CD4-positive, alpha-beta T cell treated with Interferon gamma for 1 hour (primary cell): ENCODE data around the gene PLA2G7.
"Not testable (repeated sequence)": the region's sequence is repeated elsewhere in the genome, so short reads cannot be mapped to it uniquely, and the experiment has no call there.

Source experiments
- DNase-seq: peaks from one replicate; pipeline ENCODE4 v3.0.0-alpha.2; 2020

The PLA2G7 gene

GRCh38 chr6:46734867-46735719 lies at the start of gene PLA2G7:
Gene PLA2G7, minus strand, starts transcription at chr6:46735375. Its CDS starts 12,484 bp downstream, at chr6:46722891.
- no peak for DNase-seq

- DNase-seq = no peak
Measured at GRCh38 chr6:46784535-46784934, 49.4 kb upstream of the PLA2G7 start.

- DNase-seq = peak; percentile 2
Measured at GRCh38 chr6:46781478-46782378, 46.6 kb upstream of the PLA2G7 start.

- no peak for DNase-seq
Measured at GRCh38 chr6:46777476-46778346, 42.5 kb upstream of the PLA2G7 start.

GRCh38 chr6:46776070-46776712 lies 41.0 kb upstream of the PLA2G7 start:
- DNase-seq = no peak

GRCh38 chr6:46774736-46775135 lies 39.6 kb upstream of the PLA2G7 start:
- DNase-seq = not testable (repeated sequence)

- DNase-seq = peak; percentile 2
Measured at GRCh38 chr6:46773201-46773855, 38.2 kb upstream of the PLA2G7 start.

- DNase-seq = peak; percentile 64
Measured at GRCh38 chr6:46772762-46773161, 37.6 kb upstream of the PLA2G7 start.

GRCh38 chr6:46772016-46772415 lies 36.8 kb upstream of the PLA2G7 start:
- no peak for DNase-seq

GRCh38 chr6:46764961-46765360 lies 29.8 kb upstream of the PLA2G7 start:
- no peak for DNase-seq

GRCh38 chr6:46764280-46764679 lies 29.1 kb upstream of the PLA2G7 start:
- not testable (repeated sequence) for DNase-seq

- DNase-seq = no peak
Measured at GRCh38 chr6:46763466-46763865, 28.3 kb upstream of the PLA2G7 start.

- DNase-seq = no peak
Measured at GRCh38 chr6:46760925-46761324, 25.8 kb upstream of the PLA2G7 start.

- DNase-seq = no peak
Measured at GRCh38 chr6:46758960-46759753, 24.0 kb upstream of the PLA2G7 start.

- no peak for DNase-seq
Measured at GRCh38 chr6:46757214-46757596, 22.0 kb upstream of the PLA2G7 start.

- no peak for DNase-seq
Measured at GRCh38 chr6:46756469-46757213, 21.5 kb upstream of the PLA2G7 start.

- DNase-seq = no peak
Measured at GRCh38 chr6:46755865-46756264, 20.7 kb upstream of the PLA2G7 start.

GRCh38 chr6:46751658-46752057 lies 16.5 kb upstream of the PLA2G7 start:
- DNase-seq = no peak

GRCh38 chr6:46749731-46750130 lies 14.6 kb upstream of the PLA2G7 start:
- no peak for DNase-seq

GRCh38 chr6:46748940-46749503 lies 13.8 kb upstream of the PLA2G7 start:
- DNase-seq = no peak
